Progenitor cell of endocrine pancreas (in vitro differentiated cells): ENCODE results near the gene MPND. TPM values are rescaled to one million over a fixed set of nuclear protein-coding genes. Genes with fewer than 3 reads are reported as not detected.

Experiments used
- DNase-seq: peaks from one replicate; pipeline ENCODE4 v3.0.0; 2021; ENCODE audit warnings: low spot score; ENCODE audit not compliant: unreplicated experiment
- H3K27ac Mint-ChIP-seq: 2 replicates; pipeline ENCODE4 v1.8.0; 2021; ENCODE audit warnings: mild to moderate bottlenecking, moderate library complexity, mixed read lengths
- H3K27me3 Mint-ChIP-seq: 2 replicates; pipeline ENCODE4 v1.8.0; 2021; ENCODE audit warnings: mixed read lengths
- H3K36me3 Mint-ChIP-seq: 2 replicates; pipeline ENCODE4 v1.8.0; 2022; ENCODE audit warnings: mixed read lengths; ENCODE audit not compliant: insufficient read depth
- H3K4me1 Mint-ChIP-seq: 2 replicates; pipeline ENCODE4 v1.8.0; 2021; ENCODE audit warnings: low read depth, mixed read lengths
- H3K4me3 Mint-ChIP-seq: 2 replicates; pipeline ENCODE4 v1.8.0; 2021; ENCODE audit warnings: low read depth, mild to moderate bottlenecking, moderate library complexity, mixed read lengths
- H3K9me3 Mint-ChIP-seq: 2 replicates; pipeline ENCODE4 v1.8.0; 2021; ENCODE audit warnings: low read depth, mixed read lengths
- CTCF ChIP-seq: fragments of 200-600 bp; sonication (generic); IDR thresholded peaks from one replicate; pipeline ENCODE4 v1.5.0; 2021; ENCODE audit warnings: antibody characterized with exemption, mild to moderate bottlenecking; ENCODE audit not compliant: unreplicated experiment
- total RNA-seq: library from RNA; stranded (reverse); gene quantifications from 2 replicates; pipeline ENCODE4 v1.2.1, GENCODE V29; 2021

The MPND gene
- total RNA-seq, 1 donor from 2014 or later = 62.2 TPM

- H3K27me3 Mint-ChIP-seq = peaks cover 9% of the 10 kb centered on the region
- H3K27ac Mint-ChIP-seq = no peak overlapping the region
- peaks cover 2% of the 10 kb centered on the region for H3K4me1 Mint-ChIP-seq
- no peak for TF ChIP-seq CTCF
- H3K4me3 Mint-ChIP-seq = no peak overlapping the region
- DNase-seq = no peak
- peaks cover 20% of the 10 kb centered on the region for H3K9me3 Mint-ChIP-seq
- peaks cover 28% of the 10 kb centered on the region for H3K36me3 Mint-ChIP-seq
Measured at GRCh38 chr19:4322942-4323665, 20.3 kb upstream of the MPND start.

DNA sequence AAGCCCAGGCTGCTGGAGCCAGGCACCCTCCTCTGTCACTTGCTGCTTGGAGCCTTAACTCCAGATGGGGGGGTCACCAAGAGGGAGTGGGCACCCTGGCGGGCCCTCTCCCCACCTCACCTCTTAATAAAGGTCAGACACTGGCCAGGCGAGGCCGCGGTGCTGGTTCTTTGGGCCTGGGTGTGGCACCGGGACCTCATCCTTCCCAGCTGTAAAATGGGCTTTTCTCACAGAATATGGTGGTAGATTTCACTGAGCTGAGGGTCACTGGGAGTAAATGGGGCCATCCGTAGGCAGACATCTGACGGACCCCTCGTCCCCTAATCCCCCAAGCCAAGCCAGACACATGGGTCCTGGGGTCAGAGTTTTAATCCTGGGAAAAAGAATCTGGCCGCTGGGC lies 19.7 kb upstream of the MPND start:
- no peak for TF ChIP-seq CTCF
- Mint-ChIP-seq H3K27me3 (peaks cover 9% of the 10 kb centered on the region), H3K4me1 (peaks cover 2% of the 10 kb centered on the region), H3K36me3 (peaks cover 23% of the 10 kb centered on the region), H3K4me3 (no peak overlapping the region), H3K27ac (no peak overlapping the region), H3K9me3 (peaks cover 16% of the 10 kb centered on the region)
- no peak for DNase-seq

GRCh38 chr19:4324228-4324627 lies 19.1 kb upstream of the MPND start:
- Mint-ChIP-seq H3K27me3 (peaks cover 9% of the 10 kb centered on the region), H3K27ac (no peak overlapping the region), H3K36me3 (peaks cover 19% of the 10 kb centered on the region), H3K4me3 (no peak overlapping the region), H3K4me1 (peaks cover 2% of the 10 kb centered on the region), H3K9me3 (peaks cover 12% of the 10 kb centered on the region)
- no peak for DNase-seq
- TF ChIP-seq CTCF = no peak

GRCh38 chr19:4326215-4326836 lies 17.0 kb upstream of the MPND start:
- TF ChIP-seq CTCF = no peak
- Mint-ChIP-seq H3K27me3 (peaks cover 9% of the 10 kb centered on the region), H3K27ac (no peak overlapping the region), H3K4me1 (peaks cover 2% of the 10 kb centered on the region), H3K9me3 (no peaks in the 10 kb centered on the region), H3K36me3 (peaks cover 7% of the 10 kb centered on the region), H3K4me3 (no peak overlapping the region)
- DNase-seq = no peak

- no peak overlapping the region for H3K27ac Mint-ChIP-seq
Measured at GRCh38 chr19:4326837-4327251, 16.5 kb upstream of the MPND start.

More at GRCh38 chr19:4326837-4327251, 16.5 kb upstream of the MPND start:
- peaks cover 9% of the 10 kb centered on the region for H3K27me3 Mint-ChIP-seq
- H3K9me3 Mint-ChIP-seq = no peaks in the 10 kb centered on the region
- no peak overlapping the region for H3K4me3 Mint-ChIP-seq
- H3K36me3 Mint-ChIP-seq = peaks cover 7% of the 10 kb centered on the region
- H3K4me1 Mint-ChIP-seq = peaks cover 2% of the 10 kb centered on the region
- TF ChIP-seq CTCF = no peak
- DNase-seq = no peak
